Sigmoid colon (tissue), 7 donors: ENCODE data around the gene THOC6. TPM values are rescaled to one million over a fixed set of nuclear protein-coding genes. Genes with fewer than 3 reads are reported as not detected.

Source experiments
- DNase-seq: peaks from one replicate; pipeline ENCODE4 v3.0.0-alpha.2; 2019
- H3K27ac ChIP-seq, 4 donors: fragments of 200-600 bp; sonication (generic); one replicate each; pipeline ENCODE4 v1.5.1; 2016 to 2019; ENCODE audit warnings: mild to moderate bottlenecking in 1 of 4
- H3K27me3 ChIP-seq, 3 donors: fragments of 200-600 bp; sonication (generic); one replicate each; pipeline ENCODE4 v1.5.1; 2019; ENCODE audit warnings: mild to moderate bottlenecking in 1 of 3
- H3K36me3 ChIP-seq, 4 donors: fragments of 200-600 bp; sonication (generic); one replicate each; pipeline ENCODE4 v1.5.1; 2016 to 2019
- H3K4me1 ChIP-seq, 4 donors: fragments of 200-600 bp; sonication (generic); one replicate each; pipeline ENCODE4 v1.5.1; 2017 to 2019
- H3K4me3 ChIP-seq, 4 donors: fragments of 200-600 bp; sonication (generic); one replicate each; pipeline ENCODE4 v1.5.1; 2017 to 2019; ENCODE audit warnings: mild to moderate bottlenecking in 2 of 4, moderate library complexity in 1 of 4
- H3K9me3 ChIP-seq, 4 donors: fragments of 200-600 bp in 3 of 4; sonication (generic) in 3 of 4; one replicate each; pipeline versions ENCODE4 v1.5.1 to v1.6.1; 2013 to 2019
- CTCF ChIP-seq, 4 experiments: fragments of 450-650 bp in 3 of 4; fragments of 200-600 bp in 1 of 4; IDR thresholded peaks; one replicate each; pipeline ENCODE4 v1.5.1; 2016 to 2019; ENCODE audit warnings: antibody characterized with exemption in 4 of 4, mild to moderate bottlenecking in 3 of 4, moderate library complexity in 2 of 4
- EP300 ChIP-seq, 4 donors: sonication (generic); formaldehyde crosslinking; IDR thresholded peaks; one replicate each; pipeline ENCODE4 v1.6.1; 2017; ENCODE audit warnings: antibody characterized with exemption in 4 of 4
- POLR2A ChIP-seq, 2 donors: fragments of 450-650 bp; IDR thresholded peaks; one replicate each; pipeline ENCODE4 v1.6.1; 2016; ENCODE audit warnings: antibody characterized with exemption in 2 of 2, mild to moderate bottlenecking in 2 of 2, moderate library complexity in 2 of 2
- POLR2AphosphoS5 ChIP-seq, 4 donors: sonication (generic); formaldehyde crosslinking; IDR thresholded peaks; one replicate each; pipeline ENCODE4 v1.6.1; 2017; ENCODE audit warnings: antibody characterized with exemption in 4 of 4
- WGBS, 2 donors: extraction: QIAGEN DNeasy Blood & Tissue Kit; methylation state at CpG; one replicate each; pipeline ENCODE4 v1.1.7; 2013; 5-methylcytosine and 5-hydroxymethylcytosine counted together
- intact Hi-C: fragments of 100-400 bp; cut with DNase I; formaldehyde crosslinking; loops from one replicate; pipeline ENCODE4 v1.15.1; 2023
- polyA plus RNA-seq, 3 donors: library from polyadenylated mRNA; stranded (reverse); fragments of 200-250 nt; gene quantifications; one replicate each; pipeline ENCODE4 v1.2.3, GENCODE V29; 2013
- total RNA-seq, 4 donors: library from RNA; depleted of rRNA; stranded (reverse); fragments of >200 nt; gene quantifications; one replicate each; pipeline ENCODE4 v1.1.0, GENCODE V29; 2016
- donor health status: healthy with polysubstance abuse.
- donor health status: Bipolar disorder and iron deficiency.
- donor health status: healthy.

The THOC6 gene
- total and polyA plus RNA-seq, 7 donors: 8.6 to 35.8 (median 15.8) TPM

GRCh38 chr16:3022684-3023414 lies 986 bp upstream of the THOC6 start:
- Histone ChIP-seq H3K27ac (peak overlapping the region; percentile 98 to 99 (median 98)), H3K4me3 (peak overlapping the region; percentile 49 to 74 (median 66)), H3K27me3 (peaks cover 8 to 16% (median 14%) of the 10 kb centered on the region in 3 donors), H3K9me3 (no peaks in the 10 kb centered on the region), H3K4me1 (peaks cover 0 to 57% (median 51%) of the 10 kb centered on the region in 4 donors), H3K36me3 (peaks cover 0 to 20% (median 15%) of the 10 kb centered on the region in 4 donors)
- no peak for DNase-seq
- intact Hi-C loops: no loop called here
- TF ChIP-seq EP300 (IDR thresholded peaks at IDR 0.05) (no peak), POLR2A (IDR thresholded peaks at IDR 0.05) (no peak), CTCF (IDR thresholded peaks at IDR 0.05) (no peak), POLR2AphosphoS5 (IDR thresholded peaks at IDR 0.05) (no peak)
- WGBS, 2 donors: 52 to 57% methylated on average over 8 of the region's 8 CpGs

- H3K36me3 ChIP-seq: peaks cover 0 to 20% (median 15%) of the 10 kb centered on the region in 4 donors
- 27 to 47% methylated on average over 6 of the region's 6 CpGs for WGBS, 2 donors
- TF ChIP-seq EP300 (IDR thresholded peaks at IDR 0.05): no peak
- no peak for TF ChIP-seq POLR2A (IDR thresholded peaks at IDR 0.05)
- no peak for TF ChIP-seq POLR2AphosphoS5 (IDR thresholded peaks at IDR 0.05)
- no peak for TF ChIP-seq CTCF (IDR thresholded peaks at IDR 0.05)
- intact Hi-C loops: no loop called here
- DNase-seq: no peak
- no peaks in the 10 kb centered on the region for H3K9me3 ChIP-seq
- peaks cover 0 to 57% (median 52%) of the 10 kb centered on the region in 4 donors for H3K4me1 ChIP-seq
- H3K4me3 ChIP-seq: peak overlapping the region; percentile 49 to 74 (median 66)
- H3K27ac ChIP-seq: peak overlapping the region; percentile 98 to 99 (median 98)
- H3K27me3 ChIP-seq: peaks cover 3 to 11% (median 9%) of the 10 kb centered on the region in 3 donors
Measured at GRCh38 chr16:3023415-3023668, 493 bp upstream of the THOC6 start.

- WGBS, 2 donors: 91 to 96% methylated on average over 18 of the region's 18 CpGs
- no peak overlapping the region for H3K4me3 ChIP-seq
- no peak for DNase-seq
- no peak overlapping the region for H3K27ac ChIP-seq
- intact Hi-C loops: no loop called here
- peaks cover 13 to 20% (median 17%) of the 10 kb centered on the region in 3 donors for H3K27me3 ChIP-seq
- H3K4me1 ChIP-seq: peaks cover 0 to 69% (median 60%) of the 10 kb centered on the region in 4 donors
- peaks cover 0 to 20% (median 15%) of the 10 kb centered on the region in 4 donors for H3K36me3 ChIP-seq
- TF ChIP-seq POLR2A (IDR thresholded peaks at IDR 0.05) (no peak), POLR2AphosphoS5 (IDR thresholded peaks at IDR 0.05) (no peak), EP300 (IDR thresholded peaks at IDR 0.05) (no peak), CTCF (IDR thresholded peaks at IDR 0.05) (no peak)
- H3K9me3 ChIP-seq: no peaks in the 10 kb centered on the region
Measured at GRCh38 chr16:3025032-3026002, 1.5 kb downstream of the THOC6 start.

GRCh38 chr16:3026003-3026378 lies 2.2 kb downstream of the THOC6 start:
- TF ChIP-seq POLR2AphosphoS5 (IDR thresholded peaks at IDR 0.05): no peak
- no peak for TF ChIP-seq CTCF (IDR thresholded peaks at IDR 0.05)
- TF ChIP-seq POLR2A (IDR thresholded peaks at IDR 0.05): no peak
- TF ChIP-seq EP300 (IDR thresholded peaks at IDR 0.05): no peak
- intact Hi-C loops: no loop called here
- H3K4me1 ChIP-seq: peaks cover 0 to 64% (median 56%) of the 10 kb centered on the region in 4 donors
- H3K36me3 ChIP-seq: peaks cover 0 to 20% (median 15%) of the 10 kb centered on the region in 4 donors
- no peak overlapping the region for H3K27ac ChIP-seq
- H3K9me3 ChIP-seq: no peaks in the 10 kb centered on the region
- no peak overlapping the region for H3K4me3 ChIP-seq
- H3K27me3 ChIP-seq: peaks cover 19 to 27% (median 24%) of the 10 kb centered on the region in 3 donors
- DNase-seq: no peak
- WGBS, 2 donors: 88 to 93% methylated on average over 8 of the region's 8 CpGs
